Fibroblast of lung (primary cell): ENCODE results near the gene KCTD19. TPM values are rescaled to one million over a fixed set of nuclear protein-coding genes. Genes with fewer than 3 reads are reported as not detected.

ENCODE experiments used
- DNase-seq, 2 donors: peaks; one replicate each; pipeline versions ENCODE4 v3.0.0 to v3.0.0-alpha.2; 2010; ENCODE audit warnings: low read depth in 2 of 2
- H2AFZ ChIP-seq: 2 replicates; pipeline ENCODE4 v1.5.1; 2012; ENCODE audit warnings: low read length, control low read depth, inconsistent platforms
- H3K27ac ChIP-seq: 2 replicates; pipeline ENCODE4 v1.5.1; 2011; ENCODE audit warnings: low read length, control low read depth; ENCODE audit not compliant: insufficient read depth
- H3K27me3 ChIP-seq: 2 replicates; pipeline ENCODE4 v1.5.1; 2011; ENCODE audit warnings: mild to moderate bottlenecking, low read length; ENCODE audit not compliant: control insufficient read depth, insufficient read depth
- H3K36me3 ChIP-seq: 2 replicates; pipeline ENCODE4 v1.5.1; 2011; ENCODE audit warnings: low read length; ENCODE audit not compliant: control insufficient read depth, insufficient read depth
- H3K4me1 ChIP-seq: 2 replicates; pipeline ENCODE4 v1.5.1; 2011; ENCODE audit warnings: low read length; ENCODE audit not compliant: control insufficient read depth, insufficient read depth; ENCODE audit errors: extremely low read depth
- H3K4me2 ChIP-seq: 2 replicates; pipeline ENCODE4 v1.5.1; 2011; ENCODE audit warnings: low read length, control low read depth; ENCODE audit not compliant: insufficient read depth; ENCODE audit errors: extremely low read depth
- H3K4me3 ChIP-seq, 4 experiments: fragments of 200-600 bp in 1 of 4; sonication (generic) in 1 of 4; replicated peaks in 1 of 4; 2 replicates each; pipeline ENCODE4 v1.5.1; 2011 to 2016; ENCODE audit warnings: low read length in 4 of 4, low read depth in 3 of 4, mild to moderate bottlenecking in 3 of 4, control low read depth in 2 of 4, inconsistent platforms in 1 of 4, mixed read lengths in 1 of 4; ENCODE audit not compliant: insufficient read depth in 1 of 4; ENCODE audit errors: control extremely low read depth in 1 of 4
- H3K79me2 ChIP-seq: 2 replicates; pipeline ENCODE4 v1.5.1; 2012; ENCODE audit warnings: mild to moderate bottlenecking, low read length, inconsistent platforms; ENCODE audit not compliant: control insufficient read depth, insufficient read depth
- H3K9ac ChIP-seq: 2 replicates; pipeline ENCODE4 v1.5.1; 2011; ENCODE audit warnings: mild to moderate bottlenecking, low read length, control low read depth; ENCODE audit not compliant: insufficient read depth
- H3K9me3 ChIP-seq: 2 replicates; pipeline ENCODE4 v1.5.1; 2012; ENCODE audit warnings: low read depth, low read length; ENCODE audit not compliant: control insufficient read depth, insufficient read depth
- H4K20me1 ChIP-seq: 2 replicates; pipeline ENCODE4 v1.5.1; 2011; ENCODE audit warnings: low read length; ENCODE audit not compliant: control insufficient read depth, insufficient read depth; ENCODE audit errors: extremely low read depth
- EZH2 ChIP-seq: IDR thresholded peaks from 2 replicates; pipeline ENCODE4 v1.5.1; 2012; ENCODE audit warnings: low read length, control low read depth, mild to moderate bottlenecking; ENCODE audit errors: missing control alignments
- polyA plus RNA-seq, 2 donors: library from polyadenylated mRNA; depleted of rRNA in 1 of 2; stranded (reverse) in 1 of 2; unstranded in 1 of 2; fragments of >200 nt; gene quantifications; 2 replicates each; pipeline ENCODE4 v1.2.1, GENCODE V29; 2011 to 2012; ENCODE audit warnings: missing spikeins in 1 of 2
- total RNA-seq: library from RNA; depleted of rRNA; stranded (reverse); fragments of >200 nt; gene quantifications from 2 replicates; pipeline ENCODE4 v1.2.1, GENCODE V29; 2014
- TF ChIP-seq, protein P1 (sequence below), 2 donors: IDR thresholded peaks in 1 of 2; conservative IDR thresholded peaks in 1 of 2; 1 replicate in 1 of 2; 2 replicates in 1 of 2; pipeline ENCODE4 v1.5.1; 2011 to 2012; ENCODE audit warnings: low read length in 2 of 2, control low read depth in 1 of 2, inconsistent platforms in 1 of 2, low read depth in 1 of 2, mild to moderate bottlenecking in 1 of 2

The KCTD19 gene
- total and polyA plus RNA-seq, 2 donors (not counting 1 experiment from before 2014, with no cell fraction given): 0.17 TPM; not detected in 1

DNA sequence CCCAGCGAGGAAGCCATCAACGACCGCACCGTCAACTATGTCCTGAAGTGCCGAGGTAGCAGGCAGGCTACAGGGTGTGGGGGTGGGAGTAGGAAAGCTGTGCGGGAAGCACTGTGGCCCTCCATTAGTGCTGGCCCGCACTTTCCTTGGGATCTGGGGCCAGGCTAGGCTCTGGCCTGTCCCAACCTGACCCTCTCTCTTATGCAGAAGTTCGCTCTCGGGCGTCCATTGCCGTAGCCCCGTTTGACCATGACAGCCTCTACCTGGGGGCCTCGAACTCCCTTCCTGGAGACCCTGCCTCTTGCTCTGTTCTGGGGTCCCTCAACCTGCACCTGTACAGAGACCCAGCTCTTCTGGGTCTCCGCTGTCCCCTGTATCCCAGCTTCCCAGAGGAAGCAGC is 38.6 kb downstream of the KCTD19 start:
- DNase-seq: no peak
- H3K4me2 ChIP-seq: no peak overlapping the region
- no peaks in the 10 kb centered on the region for H3K79me2 ChIP-seq
- no peaks in the 10 kb centered on the region for H3K9me3 ChIP-seq
- H4K20me1 ChIP-seq: no peaks in the 10 kb centered on the region
- H3K4me1 ChIP-seq: no peaks in the 10 kb centered on the region
- no peaks in the 10 kb centered on the region for H3K27me3 ChIP-seq
- TF ChIP-seq, protein P1, sequence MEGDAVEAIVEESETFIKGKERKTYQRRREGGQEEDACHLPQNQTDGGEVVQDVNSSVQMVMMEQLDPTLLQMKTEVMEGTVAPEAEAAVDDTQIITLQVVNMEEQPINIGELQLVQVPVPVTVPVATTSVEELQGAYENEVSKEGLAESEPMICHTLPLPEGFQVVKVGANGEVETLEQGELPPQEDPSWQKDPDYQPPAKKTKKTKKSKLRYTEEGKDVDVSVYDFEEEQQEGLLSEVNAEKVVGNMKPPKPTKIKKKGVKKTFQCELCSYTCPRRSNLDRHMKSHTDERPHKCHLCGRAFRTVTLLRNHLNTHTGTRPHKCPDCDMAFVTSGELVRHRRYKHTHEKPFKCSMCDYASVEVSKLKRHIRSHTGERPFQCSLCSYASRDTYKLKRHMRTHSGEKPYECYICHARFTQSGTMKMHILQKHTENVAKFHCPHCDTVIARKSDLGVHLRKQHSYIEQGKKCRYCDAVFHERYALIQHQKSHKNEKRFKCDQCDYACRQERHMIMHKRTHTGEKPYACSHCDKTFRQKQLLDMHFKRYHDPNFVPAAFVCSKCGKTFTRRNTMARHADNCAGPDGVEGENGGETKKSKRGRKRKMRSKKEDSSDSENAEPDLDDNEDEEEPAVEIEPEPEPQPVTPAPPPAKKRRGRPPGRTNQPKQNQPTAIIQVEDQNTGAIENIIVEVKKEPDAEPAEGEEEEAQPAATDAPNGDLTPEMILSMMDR (conservative IDR thresholded peaks at IDR 0.05 in 1 of 2, IDR thresholded peaks at IDR 0.05 in 1 of 2; ENCODE audit: low read depth in 1 of 2, low read length in 2 of 2): no peak
- TF ChIP-seq EZH2: no peak
- H3K36me3 ChIP-seq: peaks cover 10% of the 10 kb centered on the region
- no peak overlapping the region for H3K9ac ChIP-seq
- no peak overlapping the region for H3K27ac ChIP-seq
- no peak overlapping the region for H3K4me3 ChIP-seq
- no peak overlapping the region for H2AFZ ChIP-seq

DNA sequence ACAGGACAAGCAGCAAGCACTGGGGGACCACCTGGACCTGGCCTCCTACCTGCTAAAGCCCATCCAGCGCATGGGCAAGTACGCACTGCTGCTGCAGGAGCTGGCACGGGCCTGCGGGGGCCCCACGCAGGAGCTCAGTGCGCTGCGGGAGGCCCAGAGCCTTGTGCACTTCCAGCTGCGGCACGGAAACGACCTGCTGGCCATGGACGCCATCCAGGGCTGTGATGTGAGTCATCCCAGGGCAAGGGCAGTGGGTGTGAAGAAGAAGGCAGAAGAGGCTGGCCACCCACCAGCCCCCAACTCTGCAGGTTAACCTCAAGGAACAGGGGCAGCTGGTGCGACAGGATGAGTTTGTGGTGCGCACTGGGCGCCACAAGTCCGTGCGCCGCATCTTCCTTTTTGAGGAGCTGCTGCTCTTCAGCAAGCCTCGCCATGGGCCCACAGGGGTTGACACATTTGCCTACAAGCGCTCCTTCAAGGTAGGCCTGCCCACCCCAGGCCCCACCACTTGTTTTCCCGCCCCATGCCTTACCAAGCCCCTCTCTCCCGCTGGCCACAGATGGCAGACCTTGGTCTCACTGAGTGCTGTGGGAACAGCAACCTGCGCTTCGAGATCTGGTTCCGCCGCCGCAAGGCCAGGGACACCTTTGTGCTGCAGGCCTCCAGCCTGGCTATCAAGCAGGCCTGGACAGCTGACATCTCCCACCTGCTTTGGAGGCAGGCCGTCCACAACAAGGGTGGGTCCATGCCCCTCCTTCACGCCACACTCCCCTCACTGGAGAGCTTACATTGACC is 39.9 kb downstream of the KCTD19 start:
- Histone ChIP-seq H3K4me2 (no peak overlapping the region), H3K9me3 (no peaks in the 10 kb centered on the region), H3K27ac (no peak overlapping the region), H3K9ac (no peak overlapping the region), H3K4me3 (no peak overlapping the region), H3K79me2 (no peaks in the 10 kb centered on the region), H2AFZ (no peak overlapping the region), H4K20me1 (no peaks in the 10 kb centered on the region), H3K4me1 (no peaks in the 10 kb centered on the region), H3K27me3 (no peaks in the 10 kb centered on the region), H3K36me3 (peaks cover 15% of the 10 kb centered on the region)
- no peak for TF ChIP-seq EZH2
- TF ChIP-seq, protein P1 (conservative IDR thresholded peaks at IDR 0.05 in 1 of 2, IDR thresholded peaks at IDR 0.05 in 1 of 2; ENCODE audit: low read depth in 1 of 2, low read length in 2 of 2): no peak
- DNase-seq: peak in 1 of 2 donors; percentile 46

DNA sequence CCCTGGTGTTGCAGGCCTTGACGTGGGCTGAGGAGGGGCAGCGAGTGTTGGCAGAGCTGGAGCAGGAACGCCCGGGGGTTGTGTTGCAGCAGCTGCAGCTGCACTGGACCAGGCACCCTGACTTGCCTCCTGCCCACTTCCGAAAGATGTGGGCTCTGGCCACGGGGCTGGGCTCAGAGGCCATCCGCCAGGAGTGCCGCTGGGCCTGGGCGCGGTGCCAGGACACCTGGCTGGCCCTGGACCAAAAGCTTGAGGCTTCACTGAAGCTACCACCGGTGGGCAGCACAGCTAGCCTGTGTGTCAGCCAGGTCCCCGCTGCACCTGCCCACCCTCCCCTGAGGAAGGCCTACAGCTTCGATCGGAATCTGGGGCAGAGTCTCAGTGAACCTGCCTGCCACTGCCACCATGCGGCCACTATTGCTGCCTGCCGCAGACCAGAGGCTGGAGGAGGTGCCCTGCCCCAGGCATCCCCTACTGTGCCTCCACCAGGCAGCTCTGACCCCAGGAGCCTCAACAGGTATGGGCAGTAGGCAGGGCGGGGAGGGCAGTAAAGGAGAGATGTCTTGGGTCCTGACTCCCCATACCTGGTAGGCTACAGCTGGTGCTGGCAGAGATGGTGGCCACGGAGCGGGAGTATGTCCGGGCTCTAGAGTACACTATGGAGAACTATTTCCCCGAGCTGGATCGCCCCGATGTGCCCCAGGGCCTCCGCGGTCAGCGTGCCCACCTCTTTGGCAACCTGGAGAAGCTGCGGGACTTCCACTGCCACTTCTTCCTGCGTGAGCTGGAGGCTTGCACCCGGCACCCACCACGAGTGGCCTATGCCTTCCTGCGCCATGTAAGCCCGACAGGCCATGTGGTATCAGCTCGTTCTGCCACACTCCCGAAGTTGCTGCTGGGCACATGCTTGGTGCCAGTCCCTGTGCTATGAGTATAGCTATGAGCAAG is 41.6 kb downstream of the KCTD19 start:
- TF ChIP-seq, protein P1 (conservative IDR thresholded peaks at IDR 0.05 in 1 of 2, IDR thresholded peaks at IDR 0.05 in 1 of 2; ENCODE audit: low read depth in 1 of 2, low read length in 2 of 2): peak; percentile 29 to 54
- no peak for TF ChIP-seq EZH2
- Histone ChIP-seq H3K27me3 (no peaks in the 10 kb centered on the region), H2AFZ (no peak overlapping the region), H3K27ac (no peak overlapping the region), H3K36me3 (peaks cover 15% of the 10 kb centered on the region), H3K4me2 (no peak overlapping the region), H3K4me3 (no peak overlapping the region), H3K79me2 (no peaks in the 10 kb centered on the region), H3K4me1 (no peaks in the 10 kb centered on the region), H3K9me3 (no peaks in the 10 kb centered on the region), H3K9ac (no peak overlapping the region), H4K20me1 (no peaks in the 10 kb centered on the region)
- DNase-seq: peak in 1 of 2 donors; percentile 26
